OCI-LY7 (cell line): Measurements from ENCODE around the gene CCNL2. TPM values are rescaled to one million over a fixed set of nuclear protein-coding genes. Genes with fewer than 3 reads are reported as not detected.

ENCODE experiments used
- BruUV-seq: library from RNA; stranded (reverse); fragments of 400-500 nt; replicated peaks from 2 replicates; lab custom pipeline; 2021; lab: Mats Ljungman, UMichigan
- CTCF ChIA-PET: fragments of 300-600 bp; sonication (Branson Sonifier 250); formaldehyde crosslinking; loops from one replicate; lab custom pipeline; 2022; ENCODE audit warnings: antibody characterized with exemption; ENCODE audit not compliant: unreplicated experiment; lab: Charles Lee
- POLR2A ChIA-PET: fragments of 300-600 bp; sonication (Branson Sonifier 250); formaldehyde crosslinking; loops from one replicate; lab custom pipeline; 2022; ENCODE audit warnings: antibody characterized with exemption; lab: Charles Lee
- DNase-seq: peaks from one replicate; pipeline ENCODE4 v3.0.0-alpha.2; 2015; ENCODE audit warnings: low spot score
- H2AFZ ChIP-seq: fragments of 200-600 bp; sonication (generic), shearing (Covaris generic); 2 replicates; pipeline ENCODE4 v1.6.1; 2014; ENCODE audit warnings: mild to moderate bottlenecking, antibody characterized with exemption, low read length, moderate library complexity
- H3K27ac ChIP-seq: fragments of 200-600 bp; sonication (generic); 2 replicates; pipeline ENCODE4 v1.5.1; 2014; ENCODE audit warnings: mixed run types, low read depth, mild to moderate bottlenecking, moderate library complexity, low read length, inconsistent platforms; ENCODE audit not compliant: poor library complexity, severe bottlenecking
- H3K36me3 ChIP-seq: fragments of 200-600 bp; sonication (generic); 2 replicates; pipeline ENCODE4 v1.6.1; 2014; ENCODE audit warnings: mild to moderate bottlenecking, antibody characterized with exemption, low read length, moderate library complexity, mixed read lengths; ENCODE audit not compliant: insufficient read depth
- H3K4me1 ChIP-seq: fragments of 200-600 bp; sonication (generic); 2 replicates; pipeline ENCODE4 v1.5.1; 2014; ENCODE audit warnings: mild to moderate bottlenecking, low read length; ENCODE audit not compliant: insufficient read depth, poor library complexity, severe bottlenecking
- H3K4me2 ChIP-seq: fragments of 200-600 bp; sonication (generic); 2 replicates; pipeline ENCODE4 v1.6.1; 2014; ENCODE audit warnings: mild to moderate bottlenecking, low read length
- H3K4me3 ChIP-seq: fragments of 200-600 bp; sonication (generic); 2 replicates; pipeline ENCODE4 v1.5.1; 2014; ENCODE audit warnings: mild to moderate bottlenecking, low read depth, low read length; ENCODE audit not compliant: poor library complexity, severe bottlenecking
- H3K79me2 ChIP-seq: fragments of 200-600 bp; sonication (generic); 2 replicates; pipeline ENCODE4 v1.6.1; 2016; ENCODE audit warnings: low read depth, mild to moderate bottlenecking, low read length, moderate library complexity, mixed read lengths; ENCODE audit not compliant: insufficient read depth
- H3K9me2 ChIP-seq: fragments of 200-600 bp; sonication (generic); 2 replicates; pipeline ENCODE4 v1.6.1; 2016; ENCODE audit warnings: mild to moderate bottlenecking, low read length, mixed read lengths; ENCODE audit not compliant: insufficient read depth
- H3K9me3 ChIP-seq: fragments of 200-600 bp; sonication (generic); 2 replicates; pipeline ENCODE4 v1.6.1; 2014; ENCODE audit warnings: mild to moderate bottlenecking, mixed run types, low read length, mixed read lengths
- H4K20me1 ChIP-seq: fragments of 200-600 bp; sonication (generic); 2 replicates; pipeline ENCODE4 v1.6.1; 2014; ENCODE audit warnings: mild to moderate bottlenecking, antibody characterized with exemption, low read length, moderate library complexity, mixed read lengths; ENCODE audit not compliant: insufficient read depth
- EZH2phosphoT487 ChIP-seq: fragments of 200-600 bp; sonication (generic); IDR thresholded peaks from 2 replicates; pipeline ENCODE4 v1.6.1; 2018; ENCODE audit warnings: low read depth, borderline replicate concordance, mild to moderate bottlenecking, mixed run types, antibody characterized with exemption, low read length, moderate library complexity, mixed read lengths
- intact Hi-C: fragments of 100-400 bp; cut with micrococcal nuclease; formaldehyde crosslinking; loops from one replicate; pipeline ENCODE4 v1.10.0; 2022; ENCODE audit not compliant: unreplicated experiment
- total RNA-seq, 2 experiments: library from RNA; depleted of rRNA in 1 of 2; stranded (reverse); fragments of >200 nt in 1 of 2; shearing (Covaris generic) in 1 of 2; gene quantifications; 2 replicates each; pipeline ENCODE4 v1.2.3, GENCODE V29; 2014 to 2022
- TF ChIP-seq, protein P1 (sequence below): fragments of 200-600 bp; sonication (generic); conservative IDR thresholded peaks from 2 replicates; pipeline ENCODE4 v1.5.1; 2014; ENCODE audit warnings: mild to moderate bottlenecking, antibody characterized with exemption, low read length, moderate library complexity, mixed read lengths

CCNL2 gene
- total RNA-seq, 2 experiments from 2014 or later = 213 to 307 TPM

- CTCF ChIA-PET = no interaction called here
- no peak for DNase-seq
- no peaks in the 10 kb centered on the region for H3K4me1 ChIP-seq
- POLR2A ChIA-PET = no interaction called here
- H3K4me3 ChIP-seq = no peak overlapping the region
- H3K79me2 ChIP-seq = no peaks in the 10 kb centered on the region
- H3K9me3 ChIP-seq = no peaks in the 10 kb centered on the region
- no peak overlapping the region for H3K27ac ChIP-seq
- no peak for TF ChIP-seq EZH2phosphoT487
- TF ChIP-seq, protein P1, sequence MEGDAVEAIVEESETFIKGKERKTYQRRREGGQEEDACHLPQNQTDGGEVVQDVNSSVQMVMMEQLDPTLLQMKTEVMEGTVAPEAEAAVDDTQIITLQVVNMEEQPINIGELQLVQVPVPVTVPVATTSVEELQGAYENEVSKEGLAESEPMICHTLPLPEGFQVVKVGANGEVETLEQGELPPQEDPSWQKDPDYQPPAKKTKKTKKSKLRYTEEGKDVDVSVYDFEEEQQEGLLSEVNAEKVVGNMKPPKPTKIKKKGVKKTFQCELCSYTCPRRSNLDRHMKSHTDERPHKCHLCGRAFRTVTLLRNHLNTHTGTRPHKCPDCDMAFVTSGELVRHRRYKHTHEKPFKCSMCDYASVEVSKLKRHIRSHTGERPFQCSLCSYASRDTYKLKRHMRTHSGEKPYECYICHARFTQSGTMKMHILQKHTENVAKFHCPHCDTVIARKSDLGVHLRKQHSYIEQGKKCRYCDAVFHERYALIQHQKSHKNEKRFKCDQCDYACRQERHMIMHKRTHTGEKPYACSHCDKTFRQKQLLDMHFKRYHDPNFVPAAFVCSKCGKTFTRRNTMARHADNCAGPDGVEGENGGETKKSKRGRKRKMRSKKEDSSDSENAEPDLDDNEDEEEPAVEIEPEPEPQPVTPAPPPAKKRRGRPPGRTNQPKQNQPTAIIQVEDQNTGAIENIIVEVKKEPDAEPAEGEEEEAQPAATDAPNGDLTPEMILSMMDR = no peak
- H3K4me2 ChIP-seq = no peak overlapping the region
- intact Hi-C loops = no loop called here
- H3K9me2 ChIP-seq = no peaks in the 10 kb centered on the region
- H2AFZ ChIP-seq = no peak overlapping the region
- no peaks in the 10 kb centered on the region for H3K36me3 ChIP-seq
- BruUV-seq = no TSS peak
- H4K20me1 ChIP-seq = no peaks in the 10 kb centered on the region
Observed at GRCh38 chr1:1426496-1427105, 27.5 kb upstream of the CCNL2 start.

DNA sequence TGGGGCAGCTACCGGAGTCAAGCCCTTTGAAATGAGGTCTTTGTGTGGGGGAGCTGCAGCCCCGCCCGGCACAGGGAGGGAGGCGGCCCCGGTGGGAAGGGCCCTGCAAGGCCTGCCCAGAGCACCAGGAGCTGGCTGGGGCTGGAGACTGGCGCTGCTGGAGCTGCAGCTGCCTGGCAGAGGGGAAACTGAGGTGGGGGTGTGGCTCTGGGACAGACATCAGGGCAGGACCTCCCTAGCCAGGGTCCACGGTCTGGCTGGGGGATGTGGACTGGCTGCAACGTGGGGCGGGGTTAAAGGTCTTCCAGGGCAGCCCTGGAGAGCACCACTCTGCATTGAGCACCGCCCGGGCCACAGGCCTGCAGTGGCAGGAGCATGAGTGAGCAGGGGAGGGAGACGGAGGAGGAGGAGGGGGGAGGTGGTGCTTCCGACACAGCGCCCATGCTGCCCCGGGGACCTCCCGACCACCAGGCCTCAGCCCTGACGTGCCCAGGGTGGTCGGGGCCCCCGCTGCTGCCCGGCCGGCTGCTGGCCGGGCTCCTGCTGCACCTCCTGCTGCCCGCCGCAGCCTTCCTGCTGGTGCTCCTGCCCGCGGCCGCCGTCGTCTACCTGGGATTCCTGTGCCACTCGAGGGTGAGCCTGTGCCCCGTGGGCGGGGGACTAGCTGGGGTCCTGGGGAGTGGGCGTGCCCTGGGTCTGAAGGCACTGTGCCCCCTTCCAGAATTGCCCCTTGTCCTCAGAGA is 26.8 kb upstream of the CCNL2 start:
- no TSS peak for BruUV-seq
- no peak overlapping the region for H3K4me2 ChIP-seq
- no peak for DNase-seq
- no peaks in the 10 kb centered on the region for H3K79me2 ChIP-seq
- TF ChIP-seq EZH2phosphoT487 = no peak
- TF ChIP-seq, protein P1 = no peak
- intact Hi-C loops = no loop called here
- H3K9me2 ChIP-seq = no peaks in the 10 kb centered on the region
- no peak overlapping the region for H2AFZ ChIP-seq
- POLR2A ChIA-PET = no interaction called here
- CTCF ChIA-PET = no interaction called here
- no peaks in the 10 kb centered on the region for H4K20me1 ChIP-seq
- no peaks in the 10 kb centered on the region for H3K9me3 ChIP-seq
- H3K4me3 ChIP-seq = no peak overlapping the region
- no peaks in the 10 kb centered on the region for H3K36me3 ChIP-seq
- no peaks in the 10 kb centered on the region for H3K4me1 ChIP-seq
- no peak overlapping the region for H3K27ac ChIP-seq

DNA sequence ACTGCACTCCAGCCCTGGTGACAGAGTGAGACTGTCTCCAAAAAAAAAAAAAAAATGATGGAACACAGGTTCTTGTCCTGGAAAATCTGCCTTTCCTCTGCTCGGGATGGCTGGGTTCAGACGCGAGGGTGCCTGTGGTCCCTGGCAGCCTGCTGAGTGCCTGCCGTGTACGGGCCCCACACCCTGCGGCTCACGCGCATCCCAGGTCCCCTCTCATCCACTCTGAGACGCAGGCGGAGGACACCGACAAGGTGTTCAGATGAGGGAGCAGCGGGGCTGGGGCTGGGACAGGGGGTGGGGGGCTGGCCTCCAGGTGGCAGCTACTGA is 26.3 kb upstream of the CCNL2 start:
- POLR2A ChIA-PET = no interaction called here
- intact Hi-C loops = no loop called here
- no peak overlapping the region for H3K4me2 ChIP-seq
- H3K4me3 ChIP-seq = no peak overlapping the region
- H4K20me1 ChIP-seq = no peaks in the 10 kb centered on the region
- CTCF ChIA-PET = no interaction called here
- DNase-seq = no peak
- H3K27ac ChIP-seq = no peak overlapping the region
- H3K9me2 ChIP-seq = no peaks in the 10 kb centered on the region
- H3K9me3 ChIP-seq = no peaks in the 10 kb centered on the region
- BruUV-seq = no TSS peak
- no peaks in the 10 kb centered on the region for H3K36me3 ChIP-seq
- H2AFZ ChIP-seq = no peak overlapping the region
- no peaks in the 10 kb centered on the region for H3K79me2 ChIP-seq
- TF ChIP-seq EZH2phosphoT487 = no peak
- TF ChIP-seq, protein P1 = no peak
- H3K4me1 ChIP-seq = no peaks in the 10 kb centered on the region
